ENCODE data around the gene KNSTRN.

DNA sequence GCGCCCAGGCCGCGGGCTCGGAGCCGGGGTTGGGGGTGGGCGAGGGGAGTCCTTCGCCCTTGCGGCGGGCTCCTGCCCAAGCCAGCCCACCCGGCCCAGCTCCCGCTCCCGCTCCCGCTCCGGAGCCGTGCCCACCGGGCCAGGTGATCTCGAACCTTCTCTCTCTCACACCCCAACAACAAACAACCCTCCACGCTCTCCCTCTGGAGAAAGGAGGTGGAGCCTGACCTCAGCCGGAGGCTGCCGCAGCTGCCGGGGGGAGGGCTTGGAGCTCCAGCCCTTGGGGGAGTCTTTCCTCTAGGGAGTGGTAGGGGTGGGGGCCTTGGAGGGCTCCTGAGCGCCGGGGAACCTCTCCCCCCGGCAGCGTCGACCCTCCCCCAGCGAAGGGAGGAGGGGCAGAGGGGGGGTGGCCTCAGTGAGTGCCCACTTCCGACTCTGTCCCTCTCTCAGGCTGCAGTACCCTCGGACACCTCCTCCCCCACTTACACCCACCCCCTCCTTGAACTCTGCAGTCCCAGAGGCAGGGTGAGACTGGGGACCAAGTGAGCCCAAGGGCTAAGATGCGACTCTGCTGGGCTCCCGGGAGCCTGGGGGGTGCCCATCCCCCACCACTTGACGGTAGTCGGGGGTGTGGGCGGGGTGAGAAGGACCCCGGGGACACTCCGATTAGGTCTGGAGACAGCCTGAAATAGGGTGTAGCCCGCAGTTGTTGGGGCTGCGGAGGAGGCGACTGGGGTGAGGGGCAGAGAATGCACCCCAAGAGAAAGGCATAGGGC lies 53.8 kb downstream of the KNSTRN start:
- TF ChIP-seq EP300 (IDR thresholded peaks at IDR 0.05) (no peak), CTCF (IDR thresholded peaks at IDR 0.05) (no peak), POLR2A (IDR thresholded peaks at IDR 0.05) (no peak)

Data from suprapubic skin (tissue), 3 donors.